ENCODE data around the gene DPPA5. TPM values are rescaled to one million over a fixed set of nuclear protein-coding genes. Genes with fewer than 3 reads are reported as not detected.

The DPPA5 gene
- total RNA-seq, 1 experiment from 2014 or later: not detected

DNA sequence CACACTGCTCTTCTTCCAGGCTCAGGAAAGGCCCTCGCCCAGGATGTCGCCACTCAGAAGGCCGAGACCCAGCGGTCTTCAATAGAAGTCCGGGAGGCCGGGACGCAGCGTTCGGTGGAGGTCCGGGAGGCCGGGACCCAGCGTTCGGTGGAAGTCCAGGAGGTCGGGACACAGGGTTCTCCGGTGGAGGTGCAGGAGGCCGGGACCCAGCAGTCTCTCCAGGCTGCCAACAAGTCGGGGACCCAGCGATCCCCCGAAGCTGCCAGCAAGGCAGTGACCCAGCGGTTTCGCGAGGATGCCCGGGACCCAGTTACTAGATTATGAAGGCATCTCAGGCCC lies 9.4 kb upstream of the DPPA5 start:
- Histone ChIP-seq H3K9ac (ENCODE audit: low read length) (no peak overlapping the region), H3K36me3 (ENCODE audit: control insufficient read depth in 1 of 2, insufficient read depth in 2 of 2, low read length in 2 of 2) (no peaks in the 10 kb centered on the region), H3K4me1 (ENCODE audit: control insufficient read depth in 1 of 2, insufficient read depth in 2 of 2, low read length in 2 of 2) (no peaks in the 10 kb centered on the region), H3K27ac (ENCODE audit: low read depth, low read length) (no peak overlapping the region), H3K9me3 (ENCODE audit: control insufficient read depth in 1 of 2, insufficient read depth in 1 of 2, low read depth in 1 of 2, low read length in 2 of 2) (no peaks in the 10 kb centered on the region), H3K9me2 (ENCODE audit: insufficient read depth) (no peaks in the 10 kb centered on the region), H3K4me2 (ENCODE audit: low read length) (no peak overlapping the region), H3K4me3 (replicated peaks in 1 of 2; ENCODE audit: low read depth in 1 of 2, low read length in 2 of 2) (no peak overlapping the region), H3K27me3 (ENCODE audit: insufficient read depth, low read length) (no peaks in the 10 kb centered on the region), H3K79me2 (ENCODE audit: insufficient read depth, low read length) (no peaks in the 10 kb centered on the region), H2AFZ (ENCODE audit: low read depth, low read length, poor library complexity, severe bottlenecking) (no peak overlapping the region), H4K20me1 (ENCODE audit: insufficient read depth) (no peaks in the 10 kb centered on the region)
- BruUV-seq (replicated peaks): no TSS peak
- TF ChIP-seq CBX3 (IDR thresholded peaks at IDR 0.05; ENCODE audit: low read depth) (no peak), CEBPB (IDR thresholded peaks at IDR 0.05; ENCODE audit: low read depth) (no peak), EZH2phosphoT487 (IDR thresholded peaks at IDR 0.05; ENCODE audit: borderline replicate concordance) (no peak), TCF7L2 (IDR thresholded peaks at IDR 0.05; ENCODE audit: borderline replicate concordance, extremely low read depth, insufficient read depth, insufficient read length) (no peak), POLR2A (IDR thresholded peaks at IDR 0.05; ENCODE audit: borderline replicate concordance, extremely low read depth, insufficient read depth, insufficient read length) (no peak), ELF1 (IDR thresholded peaks at IDR 0.05; ENCODE audit: borderline replicate concordance, low read depth) (no peak)
- TF ChIP-seq, protein P1, sequence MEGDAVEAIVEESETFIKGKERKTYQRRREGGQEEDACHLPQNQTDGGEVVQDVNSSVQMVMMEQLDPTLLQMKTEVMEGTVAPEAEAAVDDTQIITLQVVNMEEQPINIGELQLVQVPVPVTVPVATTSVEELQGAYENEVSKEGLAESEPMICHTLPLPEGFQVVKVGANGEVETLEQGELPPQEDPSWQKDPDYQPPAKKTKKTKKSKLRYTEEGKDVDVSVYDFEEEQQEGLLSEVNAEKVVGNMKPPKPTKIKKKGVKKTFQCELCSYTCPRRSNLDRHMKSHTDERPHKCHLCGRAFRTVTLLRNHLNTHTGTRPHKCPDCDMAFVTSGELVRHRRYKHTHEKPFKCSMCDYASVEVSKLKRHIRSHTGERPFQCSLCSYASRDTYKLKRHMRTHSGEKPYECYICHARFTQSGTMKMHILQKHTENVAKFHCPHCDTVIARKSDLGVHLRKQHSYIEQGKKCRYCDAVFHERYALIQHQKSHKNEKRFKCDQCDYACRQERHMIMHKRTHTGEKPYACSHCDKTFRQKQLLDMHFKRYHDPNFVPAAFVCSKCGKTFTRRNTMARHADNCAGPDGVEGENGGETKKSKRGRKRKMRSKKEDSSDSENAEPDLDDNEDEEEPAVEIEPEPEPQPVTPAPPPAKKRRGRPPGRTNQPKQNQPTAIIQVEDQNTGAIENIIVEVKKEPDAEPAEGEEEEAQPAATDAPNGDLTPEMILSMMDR (IDR thresholded peaks at IDR 0.05 in 2 of 3, conservative IDR thresholded peaks at IDR 0.05 in 1 of 3; ENCODE audit: borderline replicate concordance in 1 of 3, insufficient read depth in 1 of 3, low read depth in 2 of 3, low read length in 2 of 3): no peak
- POLR2A ChIA-PET: no interaction called here
- ATAC-seq (no peak), DNase-seq (ENCODE audit: low read depth, low spot score) (no peak)
- intact Hi-C loops (cut with micrococcal nuclease): no loop called here
- CTCF ChIA-PET: no interaction called here
- RAD21 ChIA-PET (ENCODE audit: low non-redundant PET in 1 of 2, low total read pairs in 2 of 2, uncharacterized antibody in 2 of 2, unreplicated experiment in 2 of 2): no interaction called here

DNA sequence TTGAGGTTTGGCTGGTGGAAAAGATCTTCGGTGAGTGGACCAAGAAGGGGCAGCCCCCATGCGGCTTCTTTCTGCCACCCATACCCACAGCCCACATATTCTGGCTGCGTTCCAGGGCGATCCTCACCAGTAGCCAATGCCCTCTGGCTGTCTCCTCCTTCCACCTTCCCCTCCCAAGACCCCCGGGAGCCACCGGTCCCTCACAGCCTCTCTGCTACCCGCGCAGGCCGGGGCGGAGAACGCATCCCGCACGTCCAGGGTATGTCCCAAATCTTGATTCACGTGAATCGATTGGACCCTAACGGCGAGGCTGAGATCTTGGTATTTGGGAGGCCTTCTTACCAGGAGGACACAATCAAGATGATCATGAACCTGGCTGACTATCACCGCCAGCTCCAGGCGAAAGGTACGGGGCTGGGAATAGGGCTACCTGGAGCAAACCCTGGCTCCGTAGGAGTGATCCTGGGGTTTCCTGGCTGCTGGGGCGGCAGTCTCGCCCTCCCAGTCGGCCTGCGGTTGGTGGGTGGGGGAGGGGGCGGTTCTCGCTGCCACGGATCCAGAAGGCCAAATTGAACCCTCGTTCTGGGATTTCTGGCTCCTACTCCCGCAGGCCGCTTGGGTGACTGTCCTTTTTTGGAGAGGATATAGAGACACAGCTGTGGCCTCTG lies 8.9 kb upstream of the DPPA5 start:
- H3K9me3 ChIP-seq (ENCODE audit: control insufficient read depth in 1 of 2, insufficient read depth in 1 of 2, low read depth in 1 of 2, low read length in 2 of 2): no peaks in the 10 kb centered on the region
- H3K4me2 ChIP-seq (ENCODE audit: low read length): no peak overlapping the region
- H3K27ac ChIP-seq (ENCODE audit: low read depth, low read length): no peak overlapping the region
- H3K27me3 ChIP-seq (ENCODE audit: insufficient read depth, low read length): no peaks in the 10 kb centered on the region
- RAD21 ChIA-PET (ENCODE audit: low non-redundant PET in 1 of 2, low total read pairs in 2 of 2, uncharacterized antibody in 2 of 2, unreplicated experiment in 2 of 2): no interaction called here
- H3K9ac ChIP-seq (ENCODE audit: low read length): no peak overlapping the region
- H4K20me1 ChIP-seq (ENCODE audit: insufficient read depth): no peaks in the 10 kb centered on the region
- DNase-seq (ENCODE audit: low read depth, low spot score) (no peak), ATAC-seq (no peak)
- H3K9me2 ChIP-seq (ENCODE audit: insufficient read depth): no peaks in the 10 kb centered on the region
- H3K4me3 ChIP-seq (replicated peaks in 1 of 2; ENCODE audit: low read depth in 1 of 2, low read length in 2 of 2): no peak overlapping the region
- no peaks in the 10 kb centered on the region for H3K4me1 ChIP-seq (ENCODE audit: control insufficient read depth in 1 of 2, insufficient read depth in 2 of 2, low read length in 2 of 2)
- no TSS peak for BruUV-seq (replicated peaks)
- H3K36me3 ChIP-seq (ENCODE audit: control insufficient read depth in 1 of 2, insufficient read depth in 2 of 2, low read length in 2 of 2): no peaks in the 10 kb centered on the region
- no peak overlapping the region for H2AFZ ChIP-seq (ENCODE audit: low read depth, low read length, poor library complexity, severe bottlenecking)
- intact Hi-C loops (cut with micrococcal nuclease): no loop called here
- CTCF ChIA-PET: no interaction called here
- POLR2A ChIA-PET: no interaction called here
- no peaks in the 10 kb centered on the region for H3K79me2 ChIP-seq (ENCODE audit: insufficient read depth, low read length)
- TF ChIP-seq CBX3 (IDR thresholded peaks at IDR 0.05; ENCODE audit: low read depth) (no peak), FOSL1 (IDR thresholded peaks at IDR 0.05; ENCODE audit: low read depth) (no peak), ELF1 (IDR thresholded peaks at IDR 0.05; ENCODE audit: borderline replicate concordance, low read depth) (no peak), SIN3A (IDR thresholded peaks at IDR 0.05; ENCODE audit: low read depth) (no peak)
- TF ChIP-seq, protein P2, sequence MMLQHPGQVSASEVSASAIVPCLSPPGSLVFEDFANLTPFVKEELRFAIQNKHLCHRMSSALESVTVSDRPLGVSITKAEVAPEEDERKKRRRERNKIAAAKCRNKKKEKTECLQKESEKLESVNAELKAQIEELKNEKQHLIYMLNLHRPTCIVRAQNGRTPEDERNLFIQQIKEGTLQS (IDR thresholded peaks at IDR 0.05): no peak
- TF ChIP-seq, protein P1 (IDR thresholded peaks at IDR 0.05 in 2 of 3, conservative IDR thresholded peaks at IDR 0.05 in 1 of 3; ENCODE audit: borderline replicate concordance in 1 of 3, insufficient read depth in 1 of 3, low read depth in 2 of 3, low read length in 2 of 3): no peak
- TF ChIP-seq, protein P3, sequence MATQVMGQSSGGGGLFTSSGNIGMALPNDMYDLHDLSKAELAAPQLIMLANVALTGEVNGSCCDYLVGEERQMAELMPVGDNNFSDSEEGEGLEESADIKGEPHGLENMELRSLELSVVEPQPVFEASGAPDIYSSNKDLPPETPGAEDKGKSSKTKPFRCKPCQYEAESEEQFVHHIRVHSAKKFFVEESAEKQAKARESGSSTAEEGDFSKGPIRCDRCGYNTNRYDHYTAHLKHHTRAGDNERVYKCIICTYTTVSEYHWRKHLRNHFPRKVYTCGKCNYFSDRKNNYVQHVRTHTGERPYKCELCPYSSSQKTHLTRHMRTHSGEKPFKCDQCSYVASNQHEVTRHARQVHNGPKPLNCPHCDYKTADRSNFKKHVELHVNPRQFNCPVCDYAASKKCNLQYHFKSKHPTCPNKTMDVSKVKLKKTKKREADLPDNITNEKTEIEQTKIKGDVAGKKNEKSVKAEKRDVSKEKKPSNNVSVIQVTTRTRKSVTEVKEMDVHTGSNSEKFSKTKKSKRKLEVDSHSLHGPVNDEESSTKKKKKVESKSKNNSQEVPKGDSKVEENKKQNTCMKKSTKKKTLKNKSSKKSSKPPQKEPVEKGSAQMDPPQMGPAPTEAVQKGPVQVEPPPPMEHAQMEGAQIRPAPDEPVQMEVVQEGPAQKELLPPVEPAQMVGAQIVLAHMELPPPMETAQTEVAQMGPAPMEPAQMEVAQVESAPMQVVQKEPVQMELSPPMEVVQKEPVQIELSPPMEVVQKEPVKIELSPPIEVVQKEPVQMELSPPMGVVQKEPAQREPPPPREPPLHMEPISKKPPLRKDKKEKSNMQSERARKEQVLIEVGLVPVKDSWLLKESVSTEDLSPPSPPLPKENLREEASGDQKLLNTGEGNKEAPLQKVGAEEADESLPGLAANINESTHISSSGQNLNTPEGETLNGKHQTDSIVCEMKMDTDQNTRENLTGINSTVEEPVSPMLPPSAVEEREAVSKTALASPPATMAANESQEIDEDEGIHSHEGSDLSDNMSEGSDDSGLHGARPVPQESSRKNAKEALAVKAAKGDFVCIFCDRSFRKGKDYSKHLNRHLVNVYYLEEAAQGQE (IDR thresholded peaks at IDR 0.05; ENCODE audit: low read depth): no peak

All from HCT116 (cell line).